Right lobe of liver (tissue), 4 donors: ENCODE measurements around the gene SYT1.

Experiments used
- POLR2A ChIP-seq: fragments of 450-650 bp; IDR thresholded peaks from one replicate; pipeline ENCODE4 v1.6.1; 2017; ENCODE audit warnings: antibody characterized with exemption, mild to moderate bottlenecking
- TF ChIP-seq, protein P1 (sequence below), 4 donors: fragments of 200-600 bp in 3 of 4; fragments of 450-650 bp in 1 of 4; IDR thresholded peaks; one replicate each; pipeline versions ENCODE4 v1.5.1 to v1.8.0; 2016 to 2022; ENCODE audit warnings: antibody characterized with exemption in 4 of 4, mild to moderate bottlenecking in 2 of 4
- donor health status: DM: no; HTN: no; CAD: no.
- donor health status: DM: no; HTN: no; CAD: no.
- donor health status: DM: no; HTN: yes; CAD: no.

DNA sequence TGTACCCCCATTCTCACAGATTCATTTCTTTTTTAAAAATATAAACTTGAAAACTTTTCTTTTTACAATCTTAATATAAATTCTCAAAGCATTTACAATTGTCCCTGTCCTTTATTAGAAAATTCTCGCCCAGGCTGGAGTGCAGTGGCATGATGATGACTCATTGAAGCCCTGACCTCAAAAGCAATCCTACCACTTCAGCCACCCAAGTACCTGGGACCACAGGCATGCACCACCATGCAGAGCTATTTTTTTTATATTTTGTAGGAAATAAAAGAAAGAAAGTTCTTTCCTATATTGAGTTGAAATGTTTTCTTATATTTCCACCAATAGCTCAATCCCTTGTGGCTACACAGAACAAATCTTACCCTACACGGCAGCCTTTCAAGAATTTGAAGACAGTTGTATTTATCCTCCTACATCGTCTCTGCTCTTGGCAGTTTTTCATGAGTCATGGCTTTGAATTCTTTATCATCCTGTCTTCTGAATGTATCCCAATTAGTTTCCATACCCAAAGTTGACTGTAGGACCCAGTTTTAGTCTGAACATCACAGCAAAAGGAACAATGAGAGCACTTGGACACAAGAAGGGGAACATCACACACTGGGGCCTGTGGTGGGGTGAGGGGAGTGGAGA, 52.4 kb downstream of the SYT1 start:
- TF ChIP-seq, protein P1, sequence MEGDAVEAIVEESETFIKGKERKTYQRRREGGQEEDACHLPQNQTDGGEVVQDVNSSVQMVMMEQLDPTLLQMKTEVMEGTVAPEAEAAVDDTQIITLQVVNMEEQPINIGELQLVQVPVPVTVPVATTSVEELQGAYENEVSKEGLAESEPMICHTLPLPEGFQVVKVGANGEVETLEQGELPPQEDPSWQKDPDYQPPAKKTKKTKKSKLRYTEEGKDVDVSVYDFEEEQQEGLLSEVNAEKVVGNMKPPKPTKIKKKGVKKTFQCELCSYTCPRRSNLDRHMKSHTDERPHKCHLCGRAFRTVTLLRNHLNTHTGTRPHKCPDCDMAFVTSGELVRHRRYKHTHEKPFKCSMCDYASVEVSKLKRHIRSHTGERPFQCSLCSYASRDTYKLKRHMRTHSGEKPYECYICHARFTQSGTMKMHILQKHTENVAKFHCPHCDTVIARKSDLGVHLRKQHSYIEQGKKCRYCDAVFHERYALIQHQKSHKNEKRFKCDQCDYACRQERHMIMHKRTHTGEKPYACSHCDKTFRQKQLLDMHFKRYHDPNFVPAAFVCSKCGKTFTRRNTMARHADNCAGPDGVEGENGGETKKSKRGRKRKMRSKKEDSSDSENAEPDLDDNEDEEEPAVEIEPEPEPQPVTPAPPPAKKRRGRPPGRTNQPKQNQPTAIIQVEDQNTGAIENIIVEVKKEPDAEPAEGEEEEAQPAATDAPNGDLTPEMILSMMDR (IDR thresholded peaks at IDR 0.05), result no peak
- no peak for TF ChIP-seq POLR2A
